Neural progenitor cell (in vitro differentiated cells): ENCODE results near the gene LRGUK. TPM values are rescaled to one million over a fixed set of nuclear protein-coding genes. Genes with fewer than 3 reads are reported as not detected.

ENCODE experiments used
- DNase-seq: peaks from one replicate; pipeline ENCODE4 v3.0.0-alpha.2; 2016; ENCODE audit warnings: low spot score
- H2AFZ ChIP-seq: fragments of 200-600 bp; sonication (generic); replicated peaks from 2 replicates; pipeline ENCODE4 v1.6.1; 2016; ENCODE audit warnings: antibody characterized with exemption
- H3F3A ChIP-seq: fragments of 200-600 bp; sonication (generic); 2 replicates; pipeline ENCODE4 v1.6.1; 2016; ENCODE audit warnings: antibody characterized with exemption, low read depth
- H3K27ac ChIP-seq: fragments of 200-600 bp; sonication (generic); 2 replicates; pipeline ENCODE4 v1.5.1; 2016; ENCODE audit warnings: mild to moderate bottlenecking
- H3K27me3 ChIP-seq: fragments of 200-600 bp; sonication (generic); 2 replicates; pipeline ENCODE4 v1.6.1; 2016; ENCODE audit warnings: mild to moderate bottlenecking, moderate library complexity
- H3K36me3 ChIP-seq: fragments of 200-600 bp; sonication (generic); 2 replicates; pipeline ENCODE4 v1.5.1; 2016
- H3K4me1 ChIP-seq: fragments of 200-600 bp; sonication (generic); 2 replicates; pipeline ENCODE4 v1.6.1; 2016; ENCODE audit warnings: mixed run types
- H3K4me2 ChIP-seq: fragments of 200-600 bp; sonication (generic); 2 replicates; pipeline ENCODE4 v1.6.1; 2016
- H3K4me3 ChIP-seq: fragments of 200-600 bp; sonication (generic); 2 replicates; pipeline ENCODE4 v1.5.1; 2016
- H3K79me2 ChIP-seq: fragments of 200-600 bp; sonication (generic); 2 replicates; pipeline ENCODE4 v1.6.1; 2016; ENCODE audit warnings: low read depth
- H3K9ac ChIP-seq: fragments of 200-600 bp; sonication (generic); 2 replicates; pipeline ENCODE4 v1.6.1; 2016
- H3K9me3 ChIP-seq: fragments of 200-600 bp; sonication (generic); 2 replicates; pipeline ENCODE4 v1.5.1; 2016; ENCODE audit warnings: low read depth
- H4K20me1 ChIP-seq: fragments of 200-600 bp; sonication (generic); 2 replicates; pipeline ENCODE4 v1.6.1; 2016; ENCODE audit warnings: low read depth
- H3K27ac Mint-ChIP-seq: 3 replicates; pipeline ENCODE4 v1.8.0; 2021; ENCODE audit warnings: mixed read lengths
- H3K27me3 Mint-ChIP-seq: 2 replicates; pipeline ENCODE4 v1.8.0; 2022; ENCODE audit warnings: low read depth, mild to moderate bottlenecking, inconsistent platforms, moderate library complexity, mixed read lengths; ENCODE audit not compliant: insufficient read depth
- H3K36me3 Mint-ChIP-seq: 3 replicates; pipeline ENCODE4 v1.8.0; 2021; ENCODE audit warnings: mixed read lengths
- H3K4me1 Mint-ChIP-seq: 3 replicates; pipeline ENCODE4 v1.8.0; 2021; ENCODE audit warnings: mixed read lengths
- H3K4me3 Mint-ChIP-seq: 3 replicates; pipeline ENCODE4 v1.8.0; 2021; ENCODE audit warnings: mild to moderate bottlenecking, moderate library complexity, mixed read lengths
- H3K9me3 Mint-ChIP-seq: 3 replicates; pipeline ENCODE4 v1.8.0; 2020; ENCODE audit warnings: mixed read lengths
- EZH2 ChIP-seq: fragments of 200-600 bp; sonication (generic); IDR thresholded peaks from 2 replicates; pipeline ENCODE4 v1.6.1; 2017; ENCODE audit warnings: antibody characterized with exemption, mild to moderate bottlenecking, moderate library complexity
- EZH2phosphoT487 ChIP-seq: fragments of 200-600 bp; sonication (generic); IDR thresholded peaks from 2 replicates; pipeline ENCODE4 v1.6.1; 2017; ENCODE audit warnings: antibody characterized with exemption
- total RNA-seq: library from RNA; depleted of rRNA; stranded (reverse); fragments of >200 nt; gene quantifications from 2 replicates; pipeline ENCODE4 v1.2.3, GENCODE V29; 2015; ENCODE audit warnings: low replicate concordance
- TF ChIP-seq, protein P1 (sequence below): fragments of 200-600 bp; sonication (generic); IDR thresholded peaks from 2 replicates; pipeline ENCODE4 v1.5.1; 2017; ENCODE audit warnings: antibody characterized with exemption, mild to moderate bottlenecking

The LRGUK gene
- total RNA-seq, 1 donor from 2014 or later, result 1.1 TPM

DNA sequence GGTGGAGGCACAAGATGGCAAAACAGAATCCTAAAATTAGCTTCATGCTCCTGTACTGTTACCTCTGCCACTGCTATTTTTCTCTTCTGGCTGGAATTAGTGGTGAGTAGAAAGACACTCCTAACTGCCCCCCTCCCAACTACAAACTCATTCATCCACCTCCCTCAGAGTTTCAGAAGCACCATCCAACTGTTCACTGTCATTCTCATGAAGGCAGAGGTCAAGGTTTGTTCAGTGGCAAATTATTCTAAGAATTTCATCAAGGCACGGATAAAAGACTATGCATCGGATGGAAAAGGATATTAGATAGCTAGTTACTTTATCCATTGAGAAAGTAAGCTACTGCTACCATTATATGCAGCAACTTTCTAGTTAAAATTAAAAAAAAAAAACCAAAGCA, 59.7 kb downstream of the LRGUK start:
- Histone ChIP-seq H3K4me1 (no peaks in the 10 kb centered on the region), H2AFZ (no peak overlapping the region), H3K27ac (no peak overlapping the region), H3K4me2 (no peak overlapping the region), H3K79me2 (no peaks in the 10 kb centered on the region), H3K9ac (no peak overlapping the region), H3F3A (no peaks in the 10 kb centered on the region), H3K4me3 (no peak overlapping the region), H3K9me3 (no peaks in the 10 kb centered on the region), H4K20me1 (no peaks in the 10 kb centered on the region), H3K27me3 (no peaks in the 10 kb centered on the region), H3K36me3 (no peaks in the 10 kb centered on the region)
- no peak for DNase-seq
- H3K4me1 Mint-ChIP-seq, result peaks cover 9% of the 10 kb centered on the region
- H3K36me3 Mint-ChIP-seq, result no peaks in the 10 kb centered on the region
- H3K4me3 Mint-ChIP-seq, result no peak overlapping the region
- no peak for TF ChIP-seq EZH2phosphoT487
- TF ChIP-seq, protein P1, sequence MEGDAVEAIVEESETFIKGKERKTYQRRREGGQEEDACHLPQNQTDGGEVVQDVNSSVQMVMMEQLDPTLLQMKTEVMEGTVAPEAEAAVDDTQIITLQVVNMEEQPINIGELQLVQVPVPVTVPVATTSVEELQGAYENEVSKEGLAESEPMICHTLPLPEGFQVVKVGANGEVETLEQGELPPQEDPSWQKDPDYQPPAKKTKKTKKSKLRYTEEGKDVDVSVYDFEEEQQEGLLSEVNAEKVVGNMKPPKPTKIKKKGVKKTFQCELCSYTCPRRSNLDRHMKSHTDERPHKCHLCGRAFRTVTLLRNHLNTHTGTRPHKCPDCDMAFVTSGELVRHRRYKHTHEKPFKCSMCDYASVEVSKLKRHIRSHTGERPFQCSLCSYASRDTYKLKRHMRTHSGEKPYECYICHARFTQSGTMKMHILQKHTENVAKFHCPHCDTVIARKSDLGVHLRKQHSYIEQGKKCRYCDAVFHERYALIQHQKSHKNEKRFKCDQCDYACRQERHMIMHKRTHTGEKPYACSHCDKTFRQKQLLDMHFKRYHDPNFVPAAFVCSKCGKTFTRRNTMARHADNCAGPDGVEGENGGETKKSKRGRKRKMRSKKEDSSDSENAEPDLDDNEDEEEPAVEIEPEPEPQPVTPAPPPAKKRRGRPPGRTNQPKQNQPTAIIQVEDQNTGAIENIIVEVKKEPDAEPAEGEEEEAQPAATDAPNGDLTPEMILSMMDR, result no peak
- no peak for TF ChIP-seq EZH2
- no peaks in the 10 kb centered on the region for H3K9me3 Mint-ChIP-seq
- peaks cover 2% of the 10 kb centered on the region for H3K27me3 Mint-ChIP-seq
- no peak overlapping the region for H3K27ac Mint-ChIP-seq

DNA sequence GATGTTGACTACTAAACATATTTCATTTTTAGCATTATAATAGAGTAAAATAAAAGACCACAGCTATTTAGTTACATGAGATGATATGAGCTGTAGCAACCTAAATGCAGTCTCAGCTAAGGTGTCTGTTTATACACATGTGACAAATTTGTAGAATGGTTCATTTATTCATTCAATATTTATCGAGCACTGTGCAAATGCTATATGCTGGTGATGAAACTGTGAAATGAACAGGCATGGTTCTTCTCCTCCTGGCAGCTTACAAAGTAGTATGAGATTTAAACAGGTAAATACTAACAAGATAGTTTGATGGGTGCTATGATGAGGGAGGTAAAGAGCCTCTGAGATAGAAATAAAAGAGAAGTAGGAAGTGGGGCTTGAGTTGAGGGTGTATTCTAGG, 60.8 kb downstream of the LRGUK start:
- H3K9me3 ChIP-seq, result no peaks in the 10 kb centered on the region
- H3K36me3 ChIP-seq, result no peaks in the 10 kb centered on the region
- no peak overlapping the region for H3K27ac ChIP-seq
- no peak overlapping the region for H3K4me2 ChIP-seq
- no peak for TF ChIP-seq EZH2
- TF ChIP-seq, protein P1, result no peak
- TF ChIP-seq EZH2phosphoT487, result no peak
- H3K9ac ChIP-seq, result no peak overlapping the region
- no peaks in the 10 kb centered on the region for H3F3A ChIP-seq
- no peak overlapping the region for H2AFZ ChIP-seq
- Mint-ChIP-seq H3K9me3 (no peaks in the 10 kb centered on the region), H3K27ac (no peak overlapping the region), H3K4me3 (no peak overlapping the region), H3K27me3 (peaks cover 2% of the 10 kb centered on the region), H3K36me3 (no peaks in the 10 kb centered on the region), H3K4me1 (peaks cover 9% of the 10 kb centered on the region)
- no peak overlapping the region for H3K4me3 ChIP-seq
- no peak for DNase-seq
- H3K27me3 ChIP-seq, result no peaks in the 10 kb centered on the region
- no peaks in the 10 kb centered on the region for H3K79me2 ChIP-seq
- no peaks in the 10 kb centered on the region for H3K4me1 ChIP-seq
- H4K20me1 ChIP-seq, result no peaks in the 10 kb centered on the region

DNA sequence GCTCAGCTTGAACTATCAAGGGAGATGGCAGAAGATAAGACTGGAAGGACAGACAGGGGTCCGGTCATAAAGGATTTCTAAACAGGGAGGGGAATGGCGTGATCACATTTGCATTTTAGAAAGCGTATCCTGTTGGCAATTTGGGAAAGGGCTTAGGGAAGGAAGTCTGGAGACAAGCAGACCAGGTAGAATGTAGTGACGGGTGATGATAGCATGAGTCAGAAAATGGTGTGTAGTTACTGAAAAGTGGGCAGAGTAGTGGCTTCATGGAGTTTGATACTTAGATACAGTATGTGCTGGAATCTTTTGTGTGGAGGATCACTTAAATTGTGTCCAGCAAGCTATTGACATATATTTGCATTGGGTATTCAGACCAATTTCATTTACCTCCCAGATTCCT, 61.2 kb downstream of the LRGUK start:
- no peaks in the 10 kb centered on the region for H3F3A ChIP-seq
- H3K36me3 ChIP-seq, result no peaks in the 10 kb centered on the region
- H2AFZ ChIP-seq, result no peak overlapping the region
- H3K27me3 Mint-ChIP-seq, result peaks cover 2% of the 10 kb centered on the region
- no peak overlapping the region for H3K4me3 Mint-ChIP-seq
- H3K36me3 Mint-ChIP-seq, result no peaks in the 10 kb centered on the region
- no peak overlapping the region for H3K27ac Mint-ChIP-seq
- no peak overlapping the region for H3K27ac ChIP-seq
- H3K79me2 ChIP-seq, result no peaks in the 10 kb centered on the region
- peaks cover 9% of the 10 kb centered on the region for H3K4me1 Mint-ChIP-seq
- no peak for DNase-seq
- H3K9me3 Mint-ChIP-seq, result no peaks in the 10 kb centered on the region
- no peaks in the 10 kb centered on the region for H4K20me1 ChIP-seq
- TF ChIP-seq, protein P1, result no peak
- TF ChIP-seq EZH2, result no peak
- no peak for TF ChIP-seq EZH2phosphoT487
- no peaks in the 10 kb centered on the region for H3K9me3 ChIP-seq
- no peaks in the 10 kb centered on the region for H3K27me3 ChIP-seq
- H3K4me2 ChIP-seq, result no peak overlapping the region
- no peak overlapping the region for H3K4me3 ChIP-seq
- H3K4me1 ChIP-seq, result no peaks in the 10 kb centered on the region
- no peak overlapping the region for H3K9ac ChIP-seq
